GM18517 (cell line): ENCODE measurements around the gene MAGI2.
"Not testable (repeated sequence)": the region's sequence is repeated elsewhere in the genome, so short reads cannot be mapped to it uniquely, and the experiment has no call there.

ENCODE experiments used
- ATAC-seq: cut with Tn5 transposase; IDR thresholded peaks from one replicate; pipeline ENCODE4 v1.9.1; 2021; ENCODE audit warnings: mild to moderate bottlenecking, moderate library complexity; ENCODE audit not compliant: unreplicated experiment

MAGI2 gene

GRCh38 chr7:79452032-79452494, 1.4 kb downstream of the MAGI2 start:
- ATAC-seq: no peak

GRCh38 chr7:79451580-79451979, 1.9 kb downstream of the MAGI2 start:
- no peak for ATAC-seq

- not testable (repeated sequence) for ATAC-seq
Observed at GRCh38 chr7:79442766-79443165, 10.7 kb downstream of the MAGI2 start.

- no peak for ATAC-seq
Observed at GRCh38 chr7:79436378-79436777, 17.1 kb downstream of the MAGI2 start.

GRCh38 chr7:79434867-79435266, 18.6 kb downstream of the MAGI2 start:
- ATAC-seq: no peak

GRCh38 chr7:79434098-79434497, 19.4 kb downstream of the MAGI2 start:
- no peak for ATAC-seq

- no peak for ATAC-seq
Observed at GRCh38 chr7:79430391-79430790, 23.1 kb downstream of the MAGI2 start.

- ATAC-seq: no peak
Observed at GRCh38 chr7:79425665-79426064, 27.8 kb downstream of the MAGI2 start.

- no peak for ATAC-seq
Observed at GRCh38 chr7:79421751-79422150, 31.7 kb downstream of the MAGI2 start.

GRCh38 chr7:79420464-79420863, 33.0 kb downstream of the MAGI2 start:
- no peak for ATAC-seq

- no peak for ATAC-seq
Observed at GRCh38 chr7:79414910-79415309, 38.6 kb downstream of the MAGI2 start.

GRCh38 chr7:79412915-79413314, 40.6 kb downstream of the MAGI2 start:
- no peak for ATAC-seq

GRCh38 chr7:79412438-79412837, 41.0 kb downstream of the MAGI2 start:
- no peak for ATAC-seq

GRCh38 chr7:79410345-79410744, 43.1 kb downstream of the MAGI2 start:
- ATAC-seq: no peak

- ATAC-seq: no peak
Observed at GRCh38 chr7:79407351-79407750, 46.1 kb downstream of the MAGI2 start.

- ATAC-seq: no peak
Observed at GRCh38 chr7:79406371-79406770, 47.1 kb downstream of the MAGI2 start.

GRCh38 chr7:79405368-79405767, 48.1 kb downstream of the MAGI2 start:
- ATAC-seq: no peak

GRCh38 chr7:79403879-79404278, 49.6 kb downstream of the MAGI2 start:
- no peak for ATAC-seq

- ATAC-seq: no peak
Observed at GRCh38 chr7:79403451-79403850, 50.0 kb downstream of the MAGI2 start.

- ATAC-seq: no peak
Observed at GRCh38 chr7:79401254-79401653, 52.2 kb downstream of the MAGI2 start.

GRCh38 chr7:79400222-79400621, 53.2 kb downstream of the MAGI2 start:
- no peak for ATAC-seq

- ATAC-seq: no peak
Observed at GRCh38 chr7:79398138-79398749, 55.2 kb downstream of the MAGI2 start.

GRCh38 chr7:79386688-79387422, 66.6 kb downstream of the MAGI2 start:
- no peak for ATAC-seq
